KG1 (cell line): Measurements from ENCODE around the gene ISG15.
A peak's percentile ranks its signal among the peaks of the same experiment; 100 is the strongest.
"Not testable (repeated sequence)": the region's sequence is repeated elsewhere in the genome, so short reads cannot be mapped to it uniquely, and the experiment has no call there.

Experiments used
- DNase-seq: peaks from one replicate; lab custom pipeline; 2025; lab: John Stamatoyannopoulos, UW

ISG15 gene

DNA sequence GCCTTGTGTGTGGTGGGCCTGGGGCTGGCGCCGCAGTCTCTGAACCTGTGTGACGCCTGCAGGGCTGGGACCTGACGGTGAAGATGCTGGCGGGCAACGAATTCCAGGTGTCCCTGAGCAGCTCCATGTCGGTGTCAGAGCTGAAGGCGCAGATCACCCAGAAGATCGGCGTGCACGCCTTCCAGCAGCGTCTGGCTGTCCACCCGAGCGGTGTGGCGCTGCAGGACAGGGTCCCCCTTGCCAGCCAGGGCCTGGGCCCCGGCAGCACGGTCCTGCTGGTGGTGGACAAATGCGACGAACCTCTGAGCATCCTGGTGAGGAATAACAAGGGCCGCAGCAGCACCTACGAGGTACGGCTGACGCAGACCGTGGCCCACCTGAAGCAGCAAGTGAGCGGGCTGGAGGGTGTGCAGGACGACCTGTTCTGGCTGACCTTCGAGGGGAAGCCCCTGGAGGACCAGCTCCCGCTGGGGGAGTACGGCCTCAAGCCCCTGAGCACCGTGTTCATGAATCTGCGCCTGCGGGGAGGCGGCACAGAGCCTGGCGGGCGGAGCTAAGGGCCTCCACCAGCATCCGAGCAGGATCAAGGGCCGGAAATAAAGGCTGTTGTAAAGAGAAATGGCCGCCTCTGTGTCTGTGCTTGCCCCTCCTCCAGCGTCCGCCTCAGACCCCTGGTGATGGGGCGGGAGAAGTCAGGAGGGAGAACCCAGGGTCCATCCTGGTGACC, 788 bp downstream of the ISG15 start:
- no peak for DNase-seq

DNA sequence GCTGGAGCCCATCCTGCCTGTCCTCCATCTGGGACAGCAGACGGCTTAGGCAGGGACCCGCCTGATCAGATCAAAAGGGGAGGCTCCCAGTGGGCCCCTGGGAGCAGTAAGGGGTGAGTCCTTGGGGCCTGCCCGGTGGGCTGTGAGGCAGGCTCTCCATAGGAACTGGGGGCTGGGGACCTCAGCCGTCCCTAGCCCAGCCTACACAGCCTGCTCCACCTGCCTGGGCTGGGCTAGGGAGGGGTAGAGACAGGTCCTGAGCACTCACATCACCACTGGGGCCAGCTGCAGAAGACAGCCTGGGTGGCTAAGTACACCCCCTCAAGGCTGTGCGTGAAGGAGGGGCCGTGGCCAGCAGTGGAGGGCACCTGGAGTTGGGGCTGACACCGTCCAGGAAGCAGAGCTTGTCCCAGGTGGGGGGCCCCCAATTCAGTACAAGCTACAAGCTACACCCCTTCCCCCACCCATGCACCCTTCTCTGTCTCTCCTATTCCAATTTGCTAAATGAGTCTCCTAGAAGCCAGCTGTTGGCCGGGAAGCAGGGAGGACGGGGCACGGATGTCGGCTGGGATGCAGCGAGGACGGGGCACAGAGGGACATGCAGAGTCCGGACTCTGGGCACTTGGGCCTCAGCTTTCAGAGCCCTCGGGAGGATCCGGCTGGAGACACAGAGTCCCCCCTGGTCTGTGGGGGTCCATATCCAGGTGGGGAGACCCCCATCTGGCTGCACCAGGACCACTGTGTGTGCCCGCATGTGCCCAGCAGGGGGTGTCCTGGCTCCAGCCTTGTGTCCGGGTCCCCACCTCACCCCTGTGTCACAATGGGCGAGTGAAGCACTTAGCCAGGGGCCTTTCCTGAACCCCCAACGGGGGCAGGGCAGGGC, 1.7 kb downstream of the ISG15 start:
- DNase-seq = no peak

DNA sequence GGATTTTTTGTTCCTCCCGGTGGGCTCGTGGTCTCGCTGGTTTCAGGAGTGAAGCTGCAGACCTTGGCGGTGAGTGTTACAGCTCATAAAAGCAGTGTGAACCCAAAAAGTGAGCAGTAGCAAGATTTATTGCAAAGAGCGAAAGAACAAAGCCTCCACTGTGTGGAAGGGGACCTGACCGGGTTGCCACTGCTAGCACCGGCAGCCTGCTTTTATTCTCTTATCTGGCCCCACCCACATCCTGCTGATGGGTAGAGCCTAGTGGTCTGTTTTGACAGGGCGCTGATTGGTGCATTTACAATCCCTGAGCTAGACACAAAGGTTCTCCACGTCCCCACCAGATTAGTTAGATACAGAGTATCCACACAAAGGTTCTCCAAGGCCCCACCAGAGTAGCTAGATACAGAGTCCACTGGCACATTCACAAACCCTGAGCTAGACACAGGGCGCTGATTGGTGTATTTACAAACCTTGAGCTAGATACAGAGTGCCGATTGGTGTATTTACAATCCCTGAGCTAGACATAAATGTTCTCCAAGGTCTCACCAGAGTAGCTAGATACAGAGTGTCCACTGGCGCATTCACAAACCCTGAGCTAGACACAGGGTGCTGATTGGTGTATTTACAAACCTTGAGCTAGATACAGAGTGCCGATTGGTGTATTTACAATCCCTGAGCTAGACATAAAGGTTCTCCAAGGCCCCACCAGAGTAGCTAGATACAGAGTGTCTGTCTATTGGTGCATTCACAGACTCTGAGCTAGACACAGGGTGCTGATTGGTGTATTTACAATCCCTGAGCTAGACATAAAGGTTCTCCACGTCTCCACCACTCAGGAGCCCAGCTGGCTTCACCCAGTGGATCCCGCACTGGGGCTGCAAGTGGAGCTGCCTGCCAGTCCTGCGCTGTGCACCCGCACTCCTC, 4.4 kb downstream of the ISG15 start:
- DNase-seq = not testable (repeated sequence)

DNA sequence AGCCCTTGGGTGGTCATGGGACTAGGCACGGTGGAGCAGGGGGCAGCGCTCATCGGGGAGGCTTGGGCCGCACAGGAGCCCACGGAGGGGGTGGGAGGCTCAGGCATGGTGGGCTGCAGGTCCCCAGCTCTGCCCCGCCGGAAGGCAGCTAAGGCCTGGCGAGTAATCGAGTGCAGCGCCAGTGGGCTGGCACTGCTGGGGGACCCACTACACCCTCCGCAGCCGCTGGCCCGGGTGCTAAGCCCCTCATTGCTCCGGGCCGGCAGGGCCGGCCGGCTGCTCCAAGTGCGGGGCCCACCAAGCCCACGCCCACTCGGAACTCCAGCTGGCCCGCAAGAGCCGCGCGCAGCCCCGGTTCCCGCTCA, 5.0 kb downstream of the ISG15 start:
- DNase-seq = not testable (repeated sequence)

DNA sequence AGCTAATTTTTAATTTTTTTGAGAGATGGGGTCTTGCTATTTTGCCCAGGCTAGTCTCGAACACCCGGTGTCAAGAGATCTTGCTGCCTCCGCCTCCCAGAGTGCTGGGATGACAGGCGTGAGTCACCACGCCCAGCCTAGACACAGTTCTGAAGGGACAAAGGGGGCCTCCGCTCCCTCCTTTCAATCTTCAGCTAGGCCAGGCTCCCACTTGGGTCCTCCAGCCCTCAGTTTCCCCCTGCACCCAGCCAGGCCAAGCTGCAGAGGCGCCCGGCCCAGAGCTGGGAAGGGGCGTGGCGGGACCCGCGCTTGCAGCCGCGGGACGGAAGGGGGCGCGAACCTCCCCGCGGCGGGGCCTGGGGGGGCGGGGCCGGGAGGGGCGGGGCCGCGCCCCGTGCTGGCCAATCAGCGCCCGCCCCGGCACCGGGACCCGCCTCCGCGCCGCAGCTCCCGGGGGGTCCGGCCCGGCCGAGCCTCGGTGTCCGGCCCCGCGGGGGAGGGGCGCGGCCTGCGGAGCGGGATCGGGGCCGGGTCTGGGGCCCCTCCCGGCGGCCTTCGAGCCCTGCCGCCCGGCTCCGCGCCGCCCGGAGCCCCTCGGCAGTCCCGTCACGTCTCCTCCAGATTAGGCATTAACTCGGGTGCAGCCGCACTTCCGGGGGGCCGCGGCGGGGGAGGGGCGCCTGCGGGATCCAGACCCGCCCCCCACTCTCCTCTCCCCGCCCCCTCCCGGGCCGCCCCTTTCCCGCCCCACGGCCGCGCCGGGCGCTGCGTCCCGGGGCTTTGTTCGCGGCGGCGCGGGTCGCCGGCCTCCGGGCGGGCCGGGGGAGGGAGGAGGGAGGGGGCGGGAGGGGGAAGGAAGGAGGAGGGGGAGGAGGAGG, 6.1 kb downstream of the ISG15 start:
- DNase-seq = peak; percentile 47

DNA sequence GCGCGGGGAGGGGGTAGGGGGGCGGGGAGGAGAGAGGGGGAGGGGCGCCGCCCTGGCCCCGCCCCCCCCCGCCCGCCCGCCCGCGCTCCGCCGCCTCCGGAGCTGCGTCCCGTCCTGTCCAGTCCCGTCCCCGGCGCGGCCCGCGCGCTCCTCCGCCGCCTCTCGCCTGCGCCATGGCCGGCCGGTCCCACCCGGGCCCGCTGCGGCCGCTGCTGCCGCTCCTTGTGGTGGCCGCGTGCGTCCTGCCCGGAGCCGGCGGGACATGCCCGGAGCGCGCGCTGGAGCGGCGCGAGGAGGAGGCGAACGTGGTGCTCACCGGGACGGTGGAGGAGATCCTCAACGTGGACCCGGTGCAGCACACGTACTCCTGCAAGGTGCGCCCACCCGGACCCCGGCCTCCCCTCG, 6.7 kb downstream of the ISG15 start, which contains the start of gene AGRN:
AGRN (plus strand) TSS at position 121 of the 405 bp plus-strand sequence; CDS start at position 174, 53 bp downstream.
- no peak for DNase-seq

DNA sequence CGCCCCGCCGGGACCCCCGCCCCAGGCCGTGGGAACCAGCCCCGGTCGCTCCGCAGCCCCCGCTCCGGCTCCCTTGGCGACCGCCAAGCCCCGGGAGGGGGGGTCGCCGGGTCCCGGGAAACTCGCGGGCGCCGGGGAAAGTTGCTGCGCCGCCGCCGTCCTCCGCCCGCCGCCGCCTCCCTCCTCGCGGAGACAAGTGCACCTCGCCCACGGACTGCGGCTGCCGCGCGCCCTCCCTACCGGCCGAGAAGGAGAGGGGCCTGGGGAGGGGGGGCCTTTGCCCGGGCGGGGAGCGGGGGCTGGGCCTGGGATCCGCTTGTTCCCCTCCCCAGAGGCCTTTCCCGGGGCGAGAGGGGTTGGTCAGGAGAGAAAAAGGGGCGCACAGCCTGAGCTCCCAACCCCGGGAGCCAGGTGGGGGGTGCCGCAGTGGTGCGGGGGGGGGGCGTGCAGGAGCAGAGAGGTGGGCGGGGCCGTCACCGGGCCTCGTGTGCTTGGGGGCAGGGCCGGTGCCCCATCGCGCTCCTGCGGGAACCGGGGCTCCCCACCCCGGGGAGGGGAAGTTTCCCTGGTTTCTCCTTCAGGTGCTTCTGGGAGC, 7.2 kb downstream of the ISG15 start:
- DNase-seq = no peak

DNA sequence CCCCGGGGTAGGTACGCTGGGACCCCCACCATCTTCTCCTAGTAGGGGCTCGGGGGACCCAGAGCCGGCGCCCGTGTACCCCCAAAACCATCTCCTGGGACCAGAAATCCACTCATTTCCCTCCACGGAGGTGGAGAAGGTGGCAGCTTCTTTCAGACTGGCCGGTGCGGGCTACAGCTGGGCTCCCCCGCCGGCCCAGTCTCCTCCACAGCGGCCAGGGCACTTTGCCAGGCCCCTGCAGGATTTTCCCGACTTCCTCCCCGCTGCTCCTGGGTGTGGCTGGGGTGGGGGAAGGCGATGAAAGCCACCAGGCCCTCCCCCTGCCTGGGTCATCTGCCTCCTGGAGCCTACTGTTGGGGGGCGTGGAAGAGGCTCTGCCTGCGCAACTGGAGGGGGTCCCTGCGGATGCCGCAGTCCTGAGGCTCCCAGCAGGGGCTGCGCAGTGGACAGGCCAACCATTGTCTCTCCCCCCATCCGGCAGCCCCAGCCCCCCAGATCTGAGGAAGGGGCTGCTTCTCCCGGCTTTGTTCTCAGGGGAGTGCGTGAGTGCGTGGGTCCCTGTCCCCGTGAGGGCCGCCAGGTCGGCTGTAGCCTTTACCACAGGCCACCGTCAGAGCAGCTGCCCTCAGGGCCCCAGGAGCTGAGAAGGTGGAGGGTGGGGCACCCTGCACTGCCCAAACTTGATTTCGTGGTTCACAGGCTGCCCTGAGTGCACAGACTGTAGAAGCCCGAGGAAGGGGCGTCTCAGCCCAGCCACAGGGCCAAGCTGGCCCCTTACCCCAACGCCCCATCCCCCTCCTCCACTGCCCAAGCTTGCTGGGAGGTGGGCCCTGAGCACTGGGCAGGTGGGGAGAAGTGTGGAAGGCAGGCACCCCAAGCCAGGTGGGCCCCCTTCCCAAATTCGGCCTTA, 8.0 kb downstream of the ISG15 start:
- DNase-seq = no peak

DNA sequence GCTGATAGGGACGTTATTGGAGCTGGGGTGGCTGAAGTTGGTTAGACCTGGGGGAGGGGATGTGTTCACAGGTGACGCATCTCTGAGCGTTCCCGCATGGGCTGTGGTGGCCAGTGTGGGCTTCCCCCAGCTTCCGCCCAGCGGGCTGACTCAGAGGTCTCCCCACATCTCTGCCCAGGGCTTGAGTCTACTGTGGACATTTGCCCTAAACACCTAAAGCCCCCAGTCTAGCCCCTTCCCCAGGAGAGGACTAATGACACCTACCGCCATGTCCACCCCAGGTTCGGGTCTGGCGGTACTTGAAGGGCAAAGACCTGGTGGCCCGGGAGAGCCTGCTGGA, 8.6 kb downstream of the ISG15 start:
- DNase-seq = no peak

DNA sequence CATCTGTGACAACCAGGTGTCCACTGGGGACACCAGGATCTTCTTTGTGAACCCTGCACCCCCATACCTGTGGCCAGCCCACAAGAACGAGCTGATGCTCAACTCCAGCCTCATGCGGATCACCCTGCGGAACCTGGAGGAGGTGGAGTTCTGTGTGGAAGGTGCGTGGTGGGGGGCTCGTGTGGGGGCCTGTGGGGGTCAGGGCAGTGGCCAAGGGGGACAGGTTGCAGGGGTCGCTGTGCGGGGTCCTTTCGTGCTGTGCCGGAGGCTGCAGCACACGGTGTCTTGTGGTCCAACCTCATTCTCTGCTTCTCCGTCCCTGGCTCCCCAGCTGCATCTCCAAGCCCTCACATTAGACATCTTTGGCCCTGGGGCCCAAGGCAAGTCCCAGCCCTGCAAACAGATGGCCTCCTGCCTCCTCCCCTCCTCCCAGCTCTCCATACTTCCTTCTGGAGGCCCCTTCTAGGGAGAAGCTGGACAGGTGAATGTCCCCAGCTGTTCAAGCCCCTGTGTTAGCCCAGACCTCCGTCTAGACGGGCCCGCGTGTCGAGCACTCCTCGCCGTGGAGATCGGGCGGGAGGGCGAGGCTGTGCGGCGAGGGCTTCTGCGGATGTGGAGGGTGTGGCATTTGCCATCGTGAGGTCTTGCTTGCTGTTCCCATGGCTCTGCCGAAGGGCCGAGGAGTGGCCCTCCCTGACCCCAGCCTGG, 9.2 kb downstream of the ISG15 start:
- no peak for DNase-seq

DNA sequence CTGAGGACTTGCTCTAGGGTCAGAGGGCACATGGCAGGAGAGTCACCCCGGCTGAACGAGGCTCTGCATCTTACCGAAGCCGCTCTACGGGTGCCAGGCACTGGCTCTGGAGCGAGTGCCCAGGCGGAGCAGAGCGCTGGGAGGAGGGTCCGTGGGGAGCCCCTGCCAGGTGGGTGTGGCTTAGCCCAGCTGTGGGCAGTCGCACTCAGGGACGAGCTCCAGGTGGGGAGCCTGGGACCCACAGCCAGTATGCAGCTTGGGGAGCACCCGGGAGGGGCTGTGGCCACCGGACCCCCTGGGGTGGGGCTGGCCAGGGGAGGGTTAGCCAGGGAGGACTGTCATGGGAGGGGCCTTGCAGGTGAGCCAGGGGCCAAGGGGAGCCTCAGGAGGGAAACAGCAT, 10.4 kb downstream of the ISG15 start:
- no peak for DNase-seq

DNA sequence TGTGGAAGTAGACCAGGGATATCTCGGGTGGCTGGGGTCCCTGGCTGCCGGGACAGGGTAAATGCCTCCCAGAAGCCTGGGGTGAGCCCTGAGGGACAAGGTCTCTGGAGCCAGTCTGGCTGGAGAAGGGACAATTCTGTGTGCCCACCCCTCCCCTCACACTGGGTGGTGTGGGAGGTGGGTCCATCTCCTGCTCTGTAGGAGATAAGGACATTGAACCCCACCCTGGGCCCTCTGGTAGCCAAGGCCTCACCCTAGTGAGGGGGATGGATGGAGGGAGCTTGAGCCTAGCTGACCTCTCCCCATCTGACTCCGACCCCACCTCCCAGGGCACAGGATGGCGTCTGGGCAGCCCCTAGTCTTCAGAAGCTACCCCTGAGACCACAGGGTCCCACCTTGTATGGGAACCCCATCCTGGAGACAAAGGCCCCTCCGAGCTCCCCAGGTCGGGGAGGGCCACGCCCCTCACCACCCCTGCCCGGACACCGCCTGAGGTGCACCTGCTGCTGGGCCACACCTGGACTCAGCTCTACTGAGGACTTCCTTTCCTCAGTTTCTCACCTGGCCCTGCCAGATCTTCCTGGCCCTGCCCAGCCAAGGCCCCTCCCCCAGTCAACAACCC, 11.0 kb downstream of the ISG15 start:
- DNase-seq = no peak

DNA sequence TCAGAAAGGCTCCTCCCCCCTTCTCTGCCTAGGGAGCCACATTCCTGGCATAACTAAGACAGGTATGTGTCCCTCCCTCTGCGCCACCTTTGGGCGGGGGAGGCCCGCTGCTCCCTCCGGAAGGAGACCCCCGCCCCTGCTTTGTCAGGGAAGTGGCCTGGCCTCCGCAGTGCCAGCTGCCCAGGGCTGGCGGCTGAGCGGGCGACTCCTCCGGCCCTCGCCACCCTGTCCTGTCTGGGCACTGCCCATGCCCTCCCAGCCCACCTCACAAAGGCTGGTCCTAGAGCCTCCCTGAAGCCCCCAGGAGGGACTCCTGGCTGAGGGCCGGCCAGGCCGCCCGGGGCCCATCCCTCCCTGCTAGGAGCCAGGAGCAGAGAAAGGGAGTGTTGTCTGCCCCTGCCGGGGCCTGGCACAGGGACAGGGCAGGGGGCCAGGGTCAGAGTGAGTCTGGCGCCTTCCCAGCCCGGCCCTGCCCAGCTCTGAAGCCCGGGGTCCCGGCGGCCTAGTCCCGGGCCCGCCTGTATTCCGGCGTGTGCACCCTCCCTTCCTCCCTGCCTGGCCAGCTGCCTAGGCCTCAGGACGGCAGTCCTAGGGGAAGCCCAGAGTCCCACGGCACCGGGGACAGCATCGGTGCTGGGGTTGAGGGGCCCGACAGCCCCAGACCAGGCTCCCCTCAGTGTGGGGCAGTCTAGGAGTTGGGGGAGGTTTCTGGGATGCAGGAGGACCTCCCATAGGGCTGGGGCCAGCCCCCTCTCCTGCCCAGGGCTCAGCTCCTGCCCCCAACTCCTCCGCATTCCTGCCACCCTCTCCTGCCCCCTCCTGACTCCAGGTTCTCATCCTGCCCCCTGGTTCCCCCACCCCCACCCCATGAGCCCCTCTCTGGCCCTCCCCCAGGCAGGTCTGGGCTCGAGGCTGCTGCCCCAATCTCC, 11.7 kb downstream of the ISG15 start:
- DNase-seq = no peak

DNA sequence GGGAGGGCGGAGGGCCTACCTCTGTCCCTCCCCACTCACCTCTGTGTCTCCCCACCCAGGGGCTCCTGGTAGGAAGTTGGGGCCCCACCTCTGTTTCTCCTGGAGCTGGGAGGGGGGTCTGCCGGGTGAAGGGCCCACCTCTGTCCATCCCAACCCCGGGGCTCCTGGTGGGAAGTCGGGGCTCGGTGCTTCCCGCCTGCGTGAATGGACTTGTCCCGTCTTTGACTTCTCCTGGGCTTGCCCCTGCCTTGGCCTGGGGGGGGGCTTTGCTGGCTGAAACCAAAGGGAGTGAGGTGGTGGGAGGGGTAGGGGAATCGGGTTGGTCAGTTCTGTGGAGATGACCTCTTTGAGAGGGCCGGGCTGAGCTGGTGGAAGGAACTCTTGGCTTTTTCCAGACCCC, 12.4 kb downstream of the ISG15 start:
- no peak for DNase-seq

DNA sequence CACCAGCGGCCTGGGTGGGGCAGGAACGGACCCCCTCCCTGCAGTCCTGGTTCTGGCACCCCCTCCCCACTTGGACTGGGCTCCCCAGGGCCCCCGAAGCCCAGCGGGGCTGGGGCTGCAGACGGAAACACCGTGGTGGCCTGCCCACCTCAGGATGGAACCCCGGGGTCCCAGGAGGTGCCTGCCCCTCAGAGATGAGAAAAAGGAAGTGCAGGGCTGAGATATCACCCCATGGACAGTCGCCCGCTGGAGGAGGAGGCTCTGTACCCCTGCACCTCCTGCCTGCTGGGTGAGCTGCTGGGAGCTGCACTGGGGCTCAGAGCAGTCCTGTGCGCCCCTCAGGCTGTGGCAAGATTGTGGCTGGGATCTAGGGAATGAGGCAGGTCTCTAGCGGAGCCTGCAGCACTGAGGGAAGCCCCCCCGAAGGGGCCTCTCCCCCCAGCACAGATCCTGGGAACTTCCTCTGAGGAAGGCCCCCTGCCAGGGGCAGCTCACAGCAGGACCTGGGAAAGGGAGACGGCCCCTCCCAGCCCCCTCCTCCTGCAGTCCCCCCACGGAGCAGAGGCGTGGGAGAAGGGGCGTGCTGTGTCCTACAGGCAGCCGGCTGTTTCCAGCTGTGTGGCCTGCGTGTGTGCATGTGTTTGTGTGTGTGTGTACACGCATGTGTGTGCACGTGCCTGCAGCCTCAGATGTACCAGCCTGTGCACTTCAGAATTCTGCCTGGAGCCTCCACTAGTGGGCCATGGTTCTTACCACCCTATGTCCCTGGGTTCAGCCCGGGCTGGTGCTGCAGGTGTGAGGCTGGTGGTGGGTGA, 13.5 kb downstream of the ISG15 start:
- DNase-seq = no peak

DNA sequence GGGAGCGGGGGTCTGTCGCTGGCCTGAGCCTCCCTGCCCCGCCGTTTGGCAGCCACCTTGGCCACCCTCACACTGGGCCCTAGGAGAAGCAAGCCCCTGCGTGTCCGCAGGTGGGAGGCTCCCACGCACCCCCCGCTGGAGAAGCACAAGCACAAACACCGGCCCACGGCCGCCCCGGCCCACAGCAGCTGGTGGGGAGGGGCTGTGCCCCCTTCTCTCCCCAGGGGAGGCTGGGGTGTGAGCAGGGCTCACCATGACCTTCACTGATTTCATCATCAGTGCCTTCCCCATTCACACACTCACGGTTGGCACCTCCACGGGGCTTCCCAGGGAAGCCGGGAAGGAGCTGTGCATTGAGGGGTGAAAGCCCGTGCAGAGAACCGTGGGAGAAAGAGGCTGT, 14.5 kb downstream of the ISG15 start:
- no peak for DNase-seq
